NCI-H2196 treated with DMSO at 0.1 percent for 48 hours (cell line): ENCODE results near the gene CIC.

ENCODE experiments used
- DNase-seq: peaks from one replicate; lab custom pipeline; 2025; ENCODE audit not compliant: unreplicated experiment; lab: John Stamatoyannopoulos, UW

Gene CIC

DNA sequence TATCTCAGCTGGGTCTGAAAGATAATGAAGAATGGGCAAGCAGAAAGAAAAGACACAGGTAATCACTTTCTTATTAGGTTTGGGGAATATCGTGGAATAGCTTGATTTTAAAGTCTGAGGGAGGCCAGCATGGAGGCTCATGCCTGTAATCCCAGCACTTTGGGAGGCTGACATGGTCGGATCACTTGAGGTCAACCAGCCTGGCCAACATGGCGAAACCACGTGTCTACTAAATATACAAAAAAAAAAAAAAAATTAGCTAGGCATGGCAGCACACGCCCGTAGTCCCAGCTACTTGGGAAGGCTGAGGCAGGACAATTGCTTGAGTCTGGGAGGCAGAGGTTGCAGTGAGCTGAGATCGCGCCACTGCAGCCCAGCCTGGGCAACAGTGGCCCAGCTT lies 34.8 kb downstream of the CIC start:
- DNase-seq: no peak

DNA sequence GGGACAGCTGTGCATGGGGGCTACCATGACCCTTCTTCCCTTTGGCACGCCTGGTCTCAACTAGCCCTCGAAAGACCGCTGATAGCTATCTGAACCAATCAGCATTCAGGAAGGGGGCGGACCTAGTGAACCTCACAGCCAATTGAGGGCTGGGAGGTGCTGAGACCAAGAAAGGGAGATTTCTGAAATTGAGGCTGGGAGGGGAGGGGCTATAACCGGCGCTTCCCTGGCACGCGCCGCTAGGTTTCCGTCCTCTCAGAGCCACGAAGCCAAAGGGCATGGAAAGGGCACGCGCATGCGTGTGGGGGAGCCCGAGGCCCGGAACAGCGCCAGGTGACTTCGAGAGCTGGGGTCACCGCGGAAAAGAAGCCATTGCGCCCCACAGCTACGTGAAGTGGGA lies 37.6 kb downstream of the CIC start:
- DNase-seq: no peak

DNA sequence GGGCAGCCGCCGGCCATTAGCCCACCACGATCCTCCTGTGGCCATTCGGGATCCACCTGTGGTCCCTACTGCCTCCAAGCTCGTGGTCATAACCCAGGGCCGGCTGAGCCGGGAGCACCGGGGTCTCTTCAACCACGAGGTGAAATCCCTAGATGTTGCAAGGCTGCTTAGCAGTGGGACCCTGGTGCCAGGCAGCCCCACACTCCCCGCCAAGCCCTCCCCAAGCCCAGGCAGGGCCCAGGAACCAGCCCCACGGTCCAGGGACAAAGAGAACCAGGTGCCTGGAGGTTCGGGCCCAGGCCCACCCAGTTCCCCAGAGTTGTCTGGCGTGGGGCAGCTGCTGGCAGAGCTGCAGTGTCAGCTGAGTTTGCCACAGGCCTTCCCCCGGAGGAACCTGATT lies 40.6 kb downstream of the CIC start:
- DNase-seq: no peak

DNA sequence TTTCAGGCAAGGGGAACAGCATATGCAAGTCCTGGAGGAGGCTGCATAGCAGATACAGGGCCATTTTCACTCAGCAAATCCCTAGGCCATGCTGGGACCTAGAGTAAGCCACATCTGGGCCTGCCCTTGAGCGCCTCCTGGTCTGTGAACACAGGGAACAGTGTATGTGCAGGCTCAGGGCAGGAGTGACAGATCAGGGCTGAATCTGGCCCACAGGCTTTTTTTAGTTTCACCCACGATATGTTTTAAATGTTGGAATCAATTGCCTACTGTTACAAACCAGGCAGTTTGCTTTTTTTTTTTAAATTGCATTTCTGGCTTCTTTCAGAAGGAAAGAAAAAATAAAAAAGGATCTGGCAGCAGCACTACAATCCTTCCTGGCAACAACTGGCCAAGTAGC lies 42.6 kb downstream of the CIC start:
- DNase-seq: no peak

DNA sequence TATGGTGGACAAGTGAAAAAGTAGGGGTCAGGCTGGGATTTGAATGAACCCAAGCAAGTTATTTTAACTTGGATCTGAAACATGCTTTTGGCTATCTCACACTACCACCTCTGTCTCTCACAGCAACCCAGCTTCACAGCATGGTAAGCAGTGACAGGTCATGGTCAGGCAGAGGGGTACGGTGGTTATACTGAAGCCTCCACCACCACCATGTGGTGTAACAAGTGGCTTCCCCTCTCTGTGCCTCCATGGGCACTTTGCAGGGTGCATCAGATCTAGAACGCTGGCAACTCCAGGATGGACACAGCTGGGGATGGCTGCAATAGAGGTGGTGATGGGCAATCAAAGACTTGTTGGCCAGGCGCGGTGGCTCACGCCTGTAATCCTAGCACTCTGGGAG lies 43.3 kb downstream of the CIC start:
- DNase-seq: no peak

DNA sequence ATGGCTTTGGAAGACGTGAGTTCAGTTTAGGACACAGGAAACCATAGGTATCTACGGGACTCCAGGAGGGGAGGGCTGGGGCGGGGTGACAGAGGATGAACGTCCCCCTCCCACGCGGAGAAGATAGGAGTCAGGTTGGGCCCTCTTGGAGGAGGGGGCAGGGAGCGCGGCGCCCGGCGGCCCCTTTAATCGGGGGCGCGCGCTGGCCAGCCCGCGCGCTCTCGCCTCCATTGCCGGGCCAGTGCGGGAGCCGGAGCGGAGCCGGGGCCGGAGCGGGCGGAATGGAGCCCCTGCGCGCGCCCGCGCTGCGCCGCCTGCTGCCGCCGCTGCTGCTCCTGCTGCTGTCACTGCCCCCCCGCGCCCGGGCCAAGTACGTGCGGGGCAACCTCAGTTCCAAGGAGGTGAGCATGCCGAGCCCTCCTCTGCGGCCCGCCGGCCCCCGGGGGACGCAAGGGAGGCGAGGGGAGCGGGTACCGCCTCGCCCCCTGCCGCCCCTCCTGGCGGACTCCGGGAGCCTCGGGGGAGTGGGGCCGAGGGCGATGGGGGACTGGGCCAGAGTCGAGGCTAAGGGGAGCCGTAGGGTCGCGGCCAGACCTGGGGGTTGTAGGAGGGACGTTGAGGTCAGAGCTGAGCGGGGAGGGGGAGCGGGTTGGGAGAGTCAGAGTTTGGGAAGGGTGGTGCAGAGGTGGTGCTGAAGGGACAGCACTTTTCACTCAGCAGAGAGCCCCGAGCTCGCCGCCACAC lies 44.2 kb downstream of the CIC start, which contains the start of gene TMEM145:
Gene TMEM145 (plus strand): TSS at position 214 of the 744 bp plus-strand sequence. CDS start 68 bp downstream, at position 282.
- DNase-seq: peak; percentile 40

DNA sequence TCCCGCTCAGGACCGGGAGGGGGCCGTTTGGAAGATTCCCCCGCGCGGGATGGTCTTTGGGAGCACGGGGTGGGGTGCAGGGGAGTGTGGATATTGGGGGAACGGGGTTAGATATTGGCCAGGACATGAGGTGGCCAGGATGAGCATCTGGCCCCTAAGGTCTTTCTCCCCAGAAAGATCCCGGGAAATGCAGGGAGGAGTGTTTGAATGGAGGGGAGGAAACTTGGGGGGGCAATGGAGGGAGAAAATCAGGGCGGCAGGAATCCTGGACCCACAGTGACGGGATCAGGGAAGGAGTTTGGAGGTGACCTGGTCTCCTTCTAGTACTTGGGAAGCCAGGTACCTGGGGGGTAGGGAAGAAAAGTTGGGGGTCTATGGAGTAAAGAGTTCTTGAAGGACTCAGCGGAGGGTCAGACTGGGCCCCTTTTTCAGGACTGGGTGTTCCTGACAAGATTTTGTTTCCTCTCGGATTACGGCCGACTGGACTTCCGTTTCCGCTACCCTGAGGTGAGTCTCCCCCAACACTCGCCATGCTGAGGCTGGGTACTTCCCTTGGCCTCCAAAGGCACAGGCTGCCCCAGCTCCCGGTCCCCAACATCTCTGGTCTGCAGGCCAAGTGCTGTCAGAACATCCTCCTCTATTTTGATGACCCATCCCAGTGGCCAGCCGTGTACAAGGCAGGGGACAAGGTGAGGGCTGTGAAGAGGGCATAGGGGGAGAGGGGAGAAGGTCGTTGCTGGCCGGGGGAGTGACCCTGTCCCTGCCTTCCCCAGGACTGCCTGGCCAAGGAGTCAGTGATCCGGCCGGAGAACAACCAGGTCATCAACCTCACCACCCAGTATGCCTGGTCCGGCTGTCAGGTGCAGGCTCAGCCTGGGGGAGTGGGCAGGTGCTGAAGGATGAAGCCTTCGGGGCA lies 45.0 kb downstream of the CIC start:
- DNase-seq: no peak

DNA sequence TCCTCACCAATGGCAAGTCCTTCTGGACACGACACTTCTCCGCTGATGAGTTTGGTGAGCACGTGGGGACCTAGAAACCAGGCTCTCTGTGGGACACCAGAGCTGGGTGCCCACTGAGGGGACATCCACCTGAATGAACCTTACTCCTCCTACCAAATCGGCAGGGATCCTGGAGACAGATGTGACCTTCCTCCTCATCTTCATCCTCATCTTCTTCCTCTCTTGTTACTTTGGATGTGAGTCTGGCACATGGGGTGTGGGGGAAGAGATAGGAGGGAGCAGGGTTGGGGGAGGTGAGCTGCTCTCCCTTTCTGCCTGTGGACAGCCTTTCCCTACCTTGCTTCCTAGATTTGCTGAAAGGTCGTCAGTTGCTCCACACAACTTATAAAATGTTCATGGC lies 46.0 kb downstream of the CIC start:
- DNase-seq: no peak

DNA sequence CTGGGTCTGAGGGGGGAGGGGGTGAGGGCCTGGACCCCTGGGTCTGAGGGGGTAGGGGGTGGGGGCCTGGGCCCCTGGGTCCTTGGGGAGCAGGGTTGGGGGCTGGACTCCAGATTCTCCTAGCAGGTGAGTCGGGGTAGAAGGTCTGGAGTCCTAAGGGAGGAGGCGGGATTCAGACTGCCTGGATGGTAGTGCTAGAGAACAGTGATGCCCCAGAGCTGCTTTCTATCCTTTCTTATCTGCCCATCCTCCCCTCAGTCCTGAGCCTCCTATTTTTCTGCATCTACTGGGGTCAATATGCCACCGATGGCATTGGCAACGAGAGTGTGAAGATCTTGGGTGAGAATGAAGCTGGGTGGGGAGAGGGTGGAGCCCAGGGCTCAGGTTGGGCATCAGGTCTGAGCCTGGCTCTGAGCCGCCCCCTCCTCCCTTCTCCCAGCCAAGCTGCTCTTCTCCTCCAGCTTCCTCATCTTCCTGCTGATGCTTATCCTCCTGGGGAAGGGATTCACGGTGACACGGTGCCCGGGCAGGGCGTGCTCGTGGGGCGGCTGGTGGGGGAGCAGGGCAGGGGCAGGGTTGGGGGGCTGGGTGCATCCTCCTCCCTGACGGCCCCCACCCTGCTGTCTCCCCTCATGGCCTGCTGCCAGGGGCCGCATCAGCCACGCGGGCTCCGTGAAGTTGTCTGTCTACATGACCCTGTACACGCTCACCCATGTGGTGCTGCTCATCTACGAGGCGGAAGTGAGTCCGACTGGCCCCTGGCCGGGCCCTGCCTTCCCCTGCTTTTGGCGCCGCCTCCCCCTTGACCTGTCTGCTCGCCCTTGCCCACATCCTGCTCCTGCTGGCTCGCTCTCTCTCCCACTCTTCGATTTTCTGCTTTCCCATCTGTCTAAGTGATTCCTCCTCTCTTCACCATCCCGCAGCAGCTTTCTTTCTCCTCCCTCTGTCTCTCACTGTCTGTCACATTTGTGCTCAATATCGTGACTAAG lies 47.5 kb downstream of the CIC start:
- peak; percentile 87 for DNase-seq

DNA sequence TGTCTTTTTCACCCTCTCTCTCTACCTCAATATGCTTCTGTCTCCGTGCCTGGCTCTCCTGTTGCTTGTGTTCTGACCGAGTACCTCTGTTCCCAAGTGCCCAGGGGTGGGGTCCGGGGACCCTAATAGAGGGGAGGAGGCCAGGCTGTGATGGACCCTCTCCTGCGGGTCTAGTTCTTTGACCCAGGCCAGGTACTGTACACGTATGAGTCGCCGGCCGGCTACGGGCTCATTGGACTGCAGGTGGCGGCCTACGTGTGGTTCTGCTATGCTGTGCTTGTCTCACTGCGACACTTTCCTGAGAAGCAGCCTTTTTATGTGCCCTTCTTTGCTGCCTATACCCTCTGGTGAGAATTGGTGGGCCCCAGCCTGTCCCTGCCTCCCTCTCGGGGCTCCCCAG lies 48.5 kb downstream of the CIC start:
- DNase-seq: no peak

DNA sequence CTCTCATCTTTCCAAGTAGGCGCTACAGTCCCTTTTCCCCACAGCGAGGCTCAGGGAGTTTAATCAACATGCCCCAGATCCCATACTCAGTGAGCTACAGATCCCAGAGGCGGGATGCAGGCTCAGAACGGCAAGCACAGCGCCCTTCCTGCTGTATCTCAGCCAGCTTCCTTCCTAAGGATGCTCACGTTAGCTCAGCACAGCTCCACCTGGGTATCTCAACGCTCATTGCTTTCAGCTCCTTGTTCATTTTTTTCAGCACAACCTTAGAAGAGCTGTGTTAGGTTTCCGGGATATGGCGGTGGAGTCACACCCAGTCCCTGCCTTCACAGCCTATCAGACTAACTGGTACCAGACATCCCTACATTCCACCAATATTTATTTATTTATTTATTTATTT lies 53.3 kb downstream of the CIC start:
- no peak for DNase-seq

DNA sequence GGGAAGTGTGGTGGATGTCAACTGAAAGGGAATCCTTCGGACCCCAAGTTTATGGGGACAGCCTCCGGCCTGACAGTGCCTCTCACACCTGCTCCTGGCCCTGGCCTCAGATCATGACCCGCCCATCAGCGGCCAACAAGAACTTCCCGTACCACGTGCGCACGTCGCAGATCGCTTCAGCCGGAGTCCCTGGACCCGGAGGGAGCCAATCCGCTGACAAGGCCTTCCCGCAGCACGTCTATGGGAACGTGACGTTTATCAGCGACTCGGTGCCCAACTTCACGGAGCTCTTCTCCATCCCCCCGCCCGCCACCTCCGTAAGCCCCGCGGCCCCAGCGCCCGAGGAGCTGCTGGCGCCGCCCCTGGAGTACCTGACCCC lies 54.4 kb downstream of the CIC start:
- no peak for DNase-seq

DNA sequence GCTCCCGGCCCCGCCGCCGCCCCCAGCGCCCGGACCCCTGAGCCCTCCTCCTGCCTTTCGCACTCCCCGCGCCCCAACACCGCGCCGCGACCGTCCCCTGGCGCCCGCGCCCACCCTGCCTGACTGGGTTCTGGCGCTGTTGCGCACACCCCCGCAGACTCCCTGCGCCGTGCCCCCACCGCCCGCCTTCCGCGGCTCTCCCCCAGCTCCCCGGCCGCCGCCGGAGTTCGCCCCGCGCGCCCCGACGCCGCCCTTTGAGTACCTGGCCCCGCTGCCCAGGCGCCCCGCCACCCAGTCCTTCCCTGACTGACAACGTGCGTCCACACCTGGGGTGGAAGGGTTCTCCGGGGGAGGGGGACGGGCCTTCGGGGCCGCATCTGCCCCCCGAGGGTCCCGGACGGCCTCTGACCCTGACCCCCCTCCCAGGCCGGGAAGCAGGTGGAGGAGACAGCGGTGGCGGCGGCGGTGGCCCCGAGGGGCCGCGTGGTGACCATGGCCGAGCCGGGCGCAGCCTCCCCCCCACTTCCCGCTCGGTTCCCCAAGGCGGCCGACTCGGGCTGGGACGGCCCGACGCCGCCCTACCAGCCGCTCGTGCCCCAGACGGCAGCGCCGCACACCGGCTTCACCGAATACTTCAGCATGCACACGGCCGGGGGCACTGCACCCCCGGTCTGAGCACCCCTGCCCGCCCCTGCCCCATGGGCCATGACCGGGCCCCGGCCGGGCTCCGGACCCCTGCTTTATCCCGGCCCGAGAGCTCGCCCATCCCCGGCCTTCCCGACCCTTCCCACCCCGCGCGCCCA lies 55.0 kb downstream of the CIC start:
- DNase-seq: no peak

DNA sequence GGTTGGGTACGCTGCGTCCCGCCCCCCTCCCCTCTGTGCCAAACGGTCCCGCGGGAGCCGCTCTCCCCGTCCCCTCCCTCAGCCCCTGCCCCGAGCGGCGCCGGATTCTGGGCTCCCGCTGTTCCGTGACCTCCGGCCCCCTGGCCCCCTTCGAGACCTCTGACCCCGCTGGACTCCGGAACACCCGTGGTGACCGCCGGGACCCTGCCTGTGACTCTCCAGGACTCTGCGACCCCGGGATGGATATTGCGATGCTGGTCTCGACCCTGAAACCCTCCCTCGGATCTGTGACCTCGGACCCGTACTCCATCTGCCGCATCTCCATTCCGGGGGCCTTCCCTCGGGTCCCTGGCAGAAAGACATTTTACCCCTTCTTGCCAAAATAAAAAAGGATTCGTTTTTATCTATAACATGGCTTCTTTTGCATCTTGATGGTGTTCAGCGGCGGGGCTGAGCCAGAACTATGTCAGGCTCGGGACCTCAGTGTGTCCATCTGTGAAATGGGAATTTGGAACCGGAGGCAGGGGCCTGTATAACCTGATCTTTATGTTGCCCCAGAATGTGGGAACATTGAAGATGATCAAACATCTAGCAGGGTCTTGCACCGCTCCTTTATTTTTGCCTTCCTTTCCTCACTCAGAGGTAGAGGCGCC lies 55.7 kb downstream of the CIC start:
- no peak for DNase-seq

DNA sequence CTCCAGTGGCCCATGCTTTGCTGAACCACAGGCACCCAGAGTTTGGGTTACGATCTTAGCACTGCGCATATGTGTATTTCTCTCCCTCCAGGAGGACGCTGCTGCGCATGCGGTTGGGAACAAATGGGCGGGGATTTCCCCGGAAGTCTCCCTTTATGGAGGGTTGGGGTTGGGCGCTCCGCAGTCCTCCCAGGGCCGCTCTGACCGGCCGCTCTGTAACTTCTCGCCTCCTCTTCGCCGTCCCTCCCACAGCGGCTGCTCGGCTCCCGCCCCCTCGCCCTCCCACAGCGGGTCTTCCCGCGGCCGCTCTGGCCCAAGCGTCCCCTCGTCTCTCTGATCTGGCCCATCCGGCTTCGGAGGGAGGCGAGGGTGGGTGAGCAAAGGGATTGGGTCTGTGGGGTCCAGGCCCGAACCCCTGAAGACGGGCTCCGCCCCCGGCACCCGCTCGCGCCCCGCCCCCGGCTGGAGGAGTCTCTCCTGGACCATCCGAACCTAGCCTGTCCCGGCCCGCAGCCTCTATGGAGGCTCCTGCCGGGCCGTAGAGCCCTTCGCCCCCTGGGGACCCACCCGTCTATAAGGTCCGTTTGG lies 56.4 kb downstream of the CIC start, which contains the start of gene MEGF8:
Gene MEGF8 (plus strand): TSS at position 328 of the 588 bp plus-strand sequence. CDS start 609 bp downstream, outside the sequence.
- peak; percentile 98 for DNase-seq

DNA sequence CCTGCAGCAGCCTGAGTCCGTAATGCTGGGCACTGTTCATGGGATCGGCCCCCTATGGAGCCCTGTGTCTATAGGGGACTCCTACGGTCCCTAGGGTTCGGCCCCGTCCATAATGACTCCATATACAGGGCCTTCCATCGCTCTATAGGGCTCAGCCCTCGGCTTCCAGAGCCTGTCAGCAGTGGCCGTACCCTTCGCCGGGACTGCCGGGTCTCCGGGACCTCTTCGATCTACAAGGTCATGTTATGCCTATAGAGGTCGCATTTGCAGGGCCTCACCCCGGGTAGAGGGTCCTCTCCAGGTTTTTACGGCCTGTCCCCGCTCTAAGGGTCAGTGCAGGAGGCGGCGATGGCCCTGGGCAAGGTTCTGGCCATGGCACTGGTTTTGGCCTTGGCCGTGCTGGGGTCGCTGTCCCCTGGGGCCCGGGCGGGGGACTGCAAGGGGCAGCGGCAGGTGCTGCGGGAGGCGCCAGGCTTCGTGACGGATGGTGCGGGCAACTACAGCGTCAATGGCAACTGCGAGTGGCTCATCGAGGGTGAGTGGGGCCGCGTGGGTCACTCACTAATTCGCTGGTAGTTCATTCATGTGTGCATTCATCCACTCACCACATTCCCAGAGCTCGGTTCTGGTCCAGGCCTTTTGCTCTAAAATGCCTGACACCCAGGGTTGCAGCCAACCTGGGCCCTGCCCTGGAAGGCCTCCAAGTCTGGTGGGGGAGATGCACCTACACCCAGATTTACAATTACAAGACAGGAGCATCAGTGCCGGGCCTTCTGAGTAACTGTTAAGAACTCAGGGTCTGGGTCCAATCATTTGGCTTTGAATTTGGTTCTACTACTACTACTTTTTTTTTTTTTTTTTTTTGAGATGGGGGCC lies 57.1 kb downstream of the CIC start:
- no peak for DNase-seq

DNA sequence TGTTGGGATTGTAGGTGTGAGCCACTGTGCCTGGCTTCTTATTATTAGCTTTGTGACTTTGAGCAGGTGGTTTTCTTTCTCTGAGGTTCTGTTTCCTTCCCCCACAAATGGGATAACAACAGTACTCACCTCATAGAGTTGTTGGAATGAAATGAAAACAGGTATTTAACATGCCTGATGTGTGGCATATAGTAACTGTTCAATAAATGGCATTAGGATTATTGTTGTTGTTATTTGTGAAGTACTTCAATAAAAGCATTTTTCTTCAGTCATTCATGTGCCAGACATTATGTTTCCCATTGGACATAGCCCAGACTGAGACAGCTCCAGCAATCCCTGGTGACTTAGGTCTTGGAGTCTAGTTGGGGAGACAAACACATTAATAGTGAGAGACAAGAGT lies 57.9 kb downstream of the CIC start:
- no peak for DNase-seq

DNA sequence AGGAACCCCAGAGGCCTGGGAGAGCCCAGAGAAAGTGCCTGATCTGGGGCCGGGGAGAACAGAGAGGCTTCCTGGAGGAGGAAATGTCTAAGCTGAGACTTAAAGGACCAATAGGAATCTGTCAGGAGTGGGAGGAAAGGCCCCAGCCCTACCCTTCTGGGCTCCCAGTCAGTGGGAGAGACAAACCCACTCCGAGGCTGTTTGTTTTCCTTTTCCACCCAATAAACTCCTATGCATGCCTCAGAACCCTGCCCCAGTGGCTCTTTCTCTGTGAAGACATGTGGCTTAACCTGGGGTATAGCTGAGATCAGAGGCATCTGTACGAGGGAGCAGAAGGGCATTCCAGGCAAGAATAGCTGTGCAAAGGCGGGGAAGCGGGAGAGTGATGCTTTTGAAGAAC lies 58.3 kb downstream of the CIC start:
- no peak for DNase-seq
